Activated naive CD4-positive, alpha-beta T cell treated with anti-CD3 and anti-CD28 coated beads, Interleukin-2, amount 50 U/mL, for 72 hours (primary cell): Measurements from ENCODE around the gene YY1. TPM values are rescaled to one million over a fixed set of nuclear protein-coding genes. Genes with fewer than 3 reads are reported as not detected.

Experiments
- ATAC-seq, 2 donors: fragments of 150-1000 bp; cut with Tn5 transposase; 2 replicates each; pipeline ENCODE4 v1.10.0; 2021; ENCODE audit warnings: mild to moderate bottlenecking in 2 of 2, moderate library complexity in 2 of 2
- DNase-seq, 2 donors: peaks; one replicate each; pipeline ENCODE4 v3.0.0; 2021 to 2022; ENCODE audit warnings: low spot score in 2 of 2
- H3K27ac Mint-ChIP-seq, 2 donors: one replicate each; pipeline ENCODE4 v1.8.0; 2022; ENCODE audit warnings: mild to moderate bottlenecking in 2 of 2, mixed read lengths in 2 of 2
- H3K36me3 Mint-ChIP-seq, 2 donors: one replicate each; pipeline ENCODE4 v1.8.0; 2022; ENCODE audit warnings: mixed read lengths in 2 of 2
- H3K9me3 Mint-ChIP-seq, 2 donors: one replicate each; pipeline ENCODE4 v1.8.0; 2022; ENCODE audit warnings: mixed read lengths in 2 of 2
- total RNA-seq, 2 donors: library from RNA; stranded (reverse); gene quantifications; one replicate each; pipeline ENCODE4 v1.2.3, GENCODE V29; 2022

YY1 gene
- total RNA-seq, 2 donors from 2014 or later, result 87.8 to 120 TPM

DNA sequence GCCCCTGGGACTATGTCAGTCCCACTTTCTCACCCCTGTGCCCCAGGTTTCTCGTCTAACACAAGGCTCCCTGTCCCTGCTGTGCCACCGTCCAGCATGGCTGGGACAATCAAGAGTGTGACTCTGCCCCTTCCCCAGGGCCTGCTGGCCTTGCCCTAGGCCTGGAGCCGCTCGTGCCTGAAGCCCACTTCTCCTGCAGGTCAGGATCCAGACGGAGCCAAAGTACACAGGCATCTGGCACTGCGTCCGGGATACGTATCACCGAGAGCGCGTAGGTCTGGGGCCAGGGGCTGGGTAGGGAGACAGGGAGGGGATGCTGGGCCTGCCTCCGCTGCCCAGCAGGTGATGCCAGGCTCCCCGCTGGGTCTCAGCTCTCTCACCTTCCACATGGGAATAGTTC lies 87.0 kb downstream of the YY1 start:
- DNase-seq (no peak), ATAC-seq (no peak)
- H3K9me3 Mint-ChIP-seq, result no peaks in the 10 kb centered on the region
- peak overlapping the region in 1 of 2 donors; percentile 44 for H3K27ac Mint-ChIP-seq
- no peaks in the 10 kb centered on the region for H3K36me3 Mint-ChIP-seq

GRCh38 chr14:100327128-100327527 lies 88.2 kb downstream of the YY1 start:
- Mint-ChIP-seq H3K36me3 (no peaks in the 10 kb centered on the region), H3K27ac (no peak overlapping the region), H3K9me3 (no peaks in the 10 kb centered on the region)
- ATAC-seq (no peak), DNase-seq (no peak)

DNA sequence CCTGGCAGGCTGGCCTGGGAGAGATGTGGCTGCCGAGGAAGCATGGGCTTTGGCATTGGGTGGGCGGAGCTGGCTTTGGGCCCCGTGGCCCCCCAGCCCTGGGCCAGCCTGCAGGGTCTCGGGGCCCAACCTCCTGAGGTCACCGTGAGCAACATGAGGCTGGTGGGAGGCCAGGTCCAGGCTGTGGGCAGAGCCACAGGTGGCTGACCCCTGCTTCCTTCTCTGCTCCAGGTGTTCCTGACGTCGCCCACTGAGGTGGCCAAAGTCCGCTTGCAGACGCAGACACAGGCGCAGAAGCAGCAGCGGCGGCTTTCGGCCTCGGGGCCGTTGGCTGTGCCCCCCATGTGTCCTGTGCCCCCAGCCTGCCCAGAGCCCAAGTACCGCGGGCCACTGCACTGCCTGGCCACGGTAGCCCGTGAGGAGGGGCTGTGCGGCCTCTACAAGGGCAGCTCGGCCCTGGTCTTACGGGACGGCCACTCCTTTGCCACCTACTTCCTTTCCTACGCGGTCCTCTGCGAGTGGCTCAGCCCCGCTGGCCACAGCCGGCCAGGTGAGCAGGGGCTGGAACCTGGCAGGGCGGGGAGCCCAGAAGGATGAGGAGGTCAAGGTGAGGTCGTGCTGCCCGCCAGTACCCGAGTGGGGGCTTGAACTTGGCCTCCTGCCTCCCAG lies 89.7 kb downstream of the YY1 start:
- peak in 1 of 2 donors; percentile 4 for ATAC-seq
- Mint-ChIP-seq H3K27ac (peak overlapping the region in 1 of 2 donors; percentile 90), H3K9me3 (no peaks in the 10 kb centered on the region)

DNA sequence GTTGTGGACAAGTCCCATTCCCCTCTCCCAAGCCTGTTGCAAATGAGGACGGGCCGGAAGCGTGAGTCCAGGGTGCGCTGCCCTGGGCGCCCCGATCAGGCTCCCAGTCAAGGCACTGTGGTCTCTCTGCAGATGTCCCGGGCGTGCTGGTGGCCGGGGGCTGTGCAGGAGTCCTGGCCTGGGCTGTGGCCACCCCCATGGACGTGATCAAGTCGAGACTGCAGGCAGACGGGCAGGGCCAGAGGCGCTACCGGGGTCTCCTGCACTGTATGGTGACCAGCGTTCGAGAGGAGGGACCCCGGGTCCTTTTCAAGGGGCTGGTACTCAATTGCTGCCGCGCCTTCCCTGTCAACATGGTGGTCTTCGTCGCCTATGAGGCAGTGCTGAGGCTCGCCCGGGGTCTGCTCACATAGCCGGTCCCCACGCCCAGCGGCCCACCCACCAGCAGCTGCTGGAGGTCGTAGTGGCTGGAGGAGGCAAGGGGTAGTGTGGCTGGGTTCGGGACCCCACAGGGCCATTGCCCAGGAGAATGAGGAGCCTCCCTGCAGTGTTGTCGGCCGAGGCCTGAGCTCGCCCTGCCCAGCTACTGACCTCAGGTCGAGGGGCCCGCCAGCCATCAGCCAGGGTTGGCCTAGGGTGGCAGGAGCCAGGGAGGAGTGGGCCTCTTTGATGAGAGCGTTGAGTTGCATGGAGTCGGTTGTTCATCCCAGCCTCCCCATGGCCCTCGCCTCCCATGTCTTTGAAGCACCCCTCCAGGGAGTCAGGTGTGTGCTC lies 90.5 kb downstream of the YY1 start:
- Mint-ChIP-seq H3K27ac (peak overlapping the region in 1 of 2 donors; percentile 90), H3K9me3 (no peaks in the 10 kb centered on the region), H3K36me3 (no peaks in the 10 kb centered on the region)
- ATAC-seq, result peak in 1 of 2 donors; percentile 6
- DNase-seq, result no peak

More for the DNA sequence above, 89.7 kb downstream of the YY1 start:
- DNase-seq, result no peak
- H3K36me3 Mint-ChIP-seq, result no peaks in the 10 kb centered on the region

- ATAC-seq (peak in 1 of 2 donors; percentile 5), DNase-seq (no peak)
- Mint-ChIP-seq H3K27ac (no peak overlapping the region), H3K36me3 (no peaks in the 10 kb centered on the region), H3K9me3 (no peaks in the 10 kb centered on the region)
Observed at GRCh38 chr14:100330007-100330344, 91.0 kb downstream of the YY1 start.

- ATAC-seq, result peak; percentile 6 to 10
- peak overlapping the region in 1 of 2 donors; percentile 25 for H3K27ac Mint-ChIP-seq
- no peak for DNase-seq
- H3K9me3 Mint-ChIP-seq, result no peaks in the 10 kb centered on the region
- H3K36me3 Mint-ChIP-seq, result peaks cover 0 to under 1% of the 10 kb centered on the region in 2 donors
Observed at GRCh38 chr14:100330388-100330931, 91.5 kb downstream of the YY1 start.

GRCh38 chr14:100332071-100332639 lies 93.2 kb downstream of the YY1 start:
- peak overlapping the region; percentile 38 to 73 for H3K27ac Mint-ChIP-seq
- DNase-seq (no peak), ATAC-seq (no peak)
- H3K36me3 Mint-ChIP-seq, result peaks cover 9 to 15% of the 10 kb centered on the region in 2 donors
- no peaks in the 10 kb centered on the region for H3K9me3 Mint-ChIP-seq

Other genes starting within 250 kb of the YY1 start
- 100 to 1,000 TPM; 342 to 426 TPM for gene EVL, start 173.7 kb upstream of the YY1 start, total RNA-seq
- gene DEGS2, start 79.5 kb upstream of the YY1 start, total RNA-seq, result 1 to 10 TPM; 1.4 to 3.2 TPM
- 1 to 10 TPM; 8.5 to 8.9 TPM for gene SLC25A29, start 67.3 kb downstream of the YY1 start, total RNA-seq
- under 1 TPM in 1 of 2 donors, not detected in 1; 0.23 TPM for gene SLC25A47, start 84.2 kb downstream of the YY1 start, total RNA-seq
- gene WDR25, start 137.3 kb downstream of the YY1 start, total RNA-seq, result 1 to 10 TPM; 3.6 to 7.4 TPM